Ecto neural progenitor cell (in vitro differentiated cells): ENCODE results near the gene VCAN.

Experiments used
- DNase-seq: peaks from one replicate; pipeline ENCODE4 v3.0.0-alpha.2; 2018; ENCODE audit warnings: low spot score

The VCAN gene

DNA sequence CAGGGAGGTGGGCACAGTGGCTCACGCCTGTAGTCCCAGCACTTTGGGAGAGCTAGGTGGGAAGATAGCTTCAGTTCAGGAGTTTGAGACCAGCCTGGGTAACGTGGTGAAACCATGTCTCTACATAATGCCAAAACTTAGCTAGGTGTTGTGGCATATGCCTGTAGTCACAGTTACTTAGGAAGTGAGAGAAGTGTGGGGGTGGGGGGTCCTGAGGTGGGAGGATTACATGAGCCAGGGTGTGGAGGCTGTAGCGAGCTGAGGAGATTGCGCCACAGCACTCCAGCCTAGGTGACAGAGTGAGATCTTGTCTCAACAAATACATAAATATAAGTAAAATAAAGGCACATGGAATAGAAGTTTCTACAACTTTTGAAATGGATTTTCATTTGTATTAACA, 23.1 kb downstream of the VCAN start:
- DNase-seq: no peak

DNA sequence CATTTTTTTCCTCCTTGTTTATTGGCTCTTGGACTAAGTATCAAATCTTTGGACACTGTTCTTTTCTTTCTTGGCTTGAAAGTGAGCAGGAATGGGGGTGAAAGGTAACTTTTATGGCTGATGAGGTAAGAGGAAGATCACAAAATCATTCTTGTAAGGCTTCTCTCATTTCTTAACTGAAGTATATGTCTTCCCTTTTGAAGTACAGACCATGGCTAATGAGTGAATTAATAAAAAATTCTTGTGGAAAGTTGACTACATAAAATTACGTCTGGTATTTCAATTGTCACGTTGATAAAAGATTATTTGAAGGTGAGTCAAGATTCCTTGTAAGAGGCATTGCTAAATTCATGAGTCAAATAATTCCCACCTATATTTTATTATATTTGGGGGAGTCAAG, 25.1 kb downstream of the VCAN start:
- DNase-seq: no peak

DNA sequence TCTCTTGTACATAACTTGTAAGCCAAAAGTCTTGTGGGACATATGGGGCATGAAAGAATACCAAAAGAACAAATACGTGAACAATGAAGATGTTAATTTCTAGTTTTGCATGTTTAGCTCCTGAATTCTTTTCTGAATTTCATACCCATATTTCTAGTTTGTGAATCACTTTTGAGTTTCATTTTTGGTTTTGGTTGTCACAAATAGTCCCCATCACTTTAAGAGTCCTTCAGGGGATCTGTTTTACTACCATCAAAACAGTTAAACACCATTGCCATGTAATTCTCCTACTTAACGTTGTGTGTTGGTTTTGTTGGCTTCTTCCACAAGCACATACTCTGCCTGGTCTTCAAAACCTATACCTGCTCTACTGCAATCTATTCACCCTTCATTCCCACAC, 27.0 kb downstream of the VCAN start:
- DNase-seq: no peak

DNA sequence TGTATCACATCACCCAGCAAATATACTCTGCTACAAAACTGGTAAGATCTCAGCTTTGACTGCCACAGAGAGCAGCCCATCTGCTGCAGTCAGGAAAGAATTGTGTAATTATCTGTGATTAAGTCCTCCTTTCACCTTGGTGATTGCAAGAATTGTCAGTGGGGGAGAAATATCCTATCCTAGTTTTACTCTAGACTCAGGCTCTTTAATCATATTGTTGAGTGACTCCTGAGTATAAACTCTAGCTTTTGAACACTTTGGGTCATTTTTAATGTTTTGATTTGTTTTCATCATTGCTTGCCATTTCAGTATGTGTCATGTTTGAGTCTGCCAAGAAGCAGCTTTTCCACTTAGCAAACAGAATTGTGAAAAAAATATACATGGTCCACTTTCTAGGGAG, 32.1 kb downstream of the VCAN start:
- no peak for DNase-seq

DNA sequence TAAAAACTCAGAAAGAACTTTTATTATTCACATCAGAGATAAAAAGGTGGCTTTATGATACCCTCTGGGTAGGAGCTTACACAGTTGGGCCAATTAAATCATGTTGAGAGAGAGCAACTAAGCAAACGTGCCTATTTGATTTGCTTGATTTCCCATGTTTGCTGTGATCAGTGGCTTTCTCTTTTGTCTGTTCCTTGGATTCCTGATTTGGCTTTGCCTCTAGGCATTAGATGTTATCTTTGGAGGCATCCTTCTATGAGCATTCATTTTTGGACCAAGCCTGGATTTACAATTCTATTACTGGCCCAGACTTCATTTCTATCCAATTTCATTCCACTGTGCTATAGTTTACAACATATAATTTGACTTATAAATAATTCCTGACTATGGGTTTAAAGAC, 35.9 kb downstream of the VCAN start:
- DNase-seq: no peak

GRCh38 chr5:83509540-83509939, 38.0 kb downstream of the VCAN start:
- no peak for DNase-seq

DNA sequence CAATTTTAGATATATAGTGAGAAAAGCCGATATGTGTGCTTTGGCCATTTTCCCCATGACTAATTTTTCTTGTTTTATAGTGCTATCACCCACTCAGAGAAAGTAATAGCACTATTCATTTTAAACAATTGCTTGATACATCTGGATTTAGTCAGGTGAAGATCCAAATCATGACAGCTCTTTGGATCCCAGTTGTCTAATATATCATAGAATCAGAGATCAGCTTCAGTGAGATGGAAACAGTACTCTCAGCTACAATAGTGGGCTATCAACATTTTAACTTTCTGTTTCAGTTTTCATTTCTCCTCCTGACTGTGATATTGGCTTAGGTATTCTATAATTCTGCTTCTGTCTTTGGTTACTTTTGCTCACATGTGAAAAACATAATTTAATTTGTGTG, 38.7 kb downstream of the VCAN start:
- no peak for DNase-seq

GRCh38 chr5:83512061-83512745, 40.7 kb downstream of the VCAN start:
- DNase-seq: no peak

DNA sequence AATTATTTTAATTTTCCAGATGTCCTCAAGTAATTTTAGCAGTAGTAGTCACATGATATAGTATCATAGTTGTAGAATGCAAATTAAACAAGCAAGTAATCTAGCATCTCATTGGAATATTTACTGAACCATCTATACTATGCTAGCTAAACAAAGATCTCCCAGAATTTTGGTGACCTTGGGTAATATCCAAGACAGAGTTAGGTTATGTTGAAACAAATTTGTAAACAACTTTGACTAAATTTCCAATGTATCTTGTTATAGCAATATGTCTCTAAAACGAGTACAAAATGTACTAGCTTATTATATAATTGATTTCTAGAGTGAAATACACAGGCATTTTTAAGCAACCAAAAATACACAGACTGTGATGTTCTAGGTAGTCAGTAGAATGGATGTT, 41.5 kb downstream of the VCAN start:
- DNase-seq: no peak

DNA sequence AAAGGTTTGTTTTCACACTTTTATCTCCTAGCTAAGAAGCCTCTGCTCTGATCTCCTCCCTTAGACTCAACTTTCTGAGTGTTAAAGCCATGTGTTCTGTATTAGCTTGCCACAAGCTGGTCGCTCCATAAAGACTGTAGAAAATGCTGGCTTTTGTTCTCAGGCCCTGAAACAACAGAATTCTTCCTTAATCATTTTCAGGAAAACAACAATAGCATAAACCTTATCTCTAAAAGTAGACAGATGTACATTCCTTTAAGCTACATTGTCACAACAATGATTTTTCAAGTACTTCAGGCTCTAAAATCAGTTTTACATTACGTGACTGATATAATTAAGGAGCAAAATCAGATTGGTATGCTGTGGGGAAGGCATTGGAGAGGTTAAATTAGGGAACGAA, 41.9 kb downstream of the VCAN start:
- no peak for DNase-seq

DNA sequence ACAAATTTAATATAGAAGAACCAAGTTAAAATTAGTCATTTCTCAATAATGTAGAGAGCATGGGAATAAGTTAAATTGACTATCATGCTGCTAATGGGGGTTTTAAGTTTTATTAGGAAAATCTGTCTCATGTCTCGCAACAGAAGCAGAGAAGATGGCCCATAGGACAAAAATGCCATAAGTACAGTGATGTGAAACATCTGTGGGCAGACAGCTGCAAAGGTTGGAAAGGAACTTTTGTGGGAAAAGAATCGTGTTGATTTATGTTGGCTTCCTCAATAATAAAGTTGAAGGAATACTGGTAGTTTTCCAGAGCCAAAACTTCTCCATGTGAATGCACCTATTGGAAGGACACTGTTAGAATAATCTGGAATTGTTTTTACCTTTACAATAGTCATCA, 44.8 kb downstream of the VCAN start:
- DNase-seq: no peak

DNA sequence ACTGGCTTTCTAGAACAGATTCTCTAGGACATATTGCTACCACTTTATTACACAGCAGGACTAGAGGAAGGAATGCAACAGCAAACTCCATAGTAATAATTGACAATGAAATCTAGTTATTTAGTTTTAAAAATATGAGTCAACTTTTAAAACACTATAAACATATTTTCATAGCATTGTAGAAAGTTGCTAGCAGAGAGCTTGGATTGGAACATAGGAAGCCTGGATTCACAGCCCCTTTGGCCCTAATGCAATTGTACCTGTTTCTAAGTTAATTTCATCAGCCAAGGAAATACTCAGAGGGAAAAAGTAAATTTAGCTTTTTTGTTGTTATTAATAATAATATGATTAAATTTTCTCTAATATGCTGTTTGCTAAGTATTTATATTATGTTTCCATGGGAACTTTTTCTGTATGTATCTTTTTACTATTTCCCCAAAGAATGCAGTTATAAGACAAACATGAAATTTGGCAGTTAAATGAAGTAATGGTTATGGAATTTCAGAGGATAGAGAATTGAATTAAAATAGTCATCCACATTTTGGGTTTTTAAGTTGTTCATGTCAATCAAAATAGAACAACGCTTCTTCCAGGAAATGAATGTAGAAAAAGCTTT, 45.6 kb downstream of the VCAN start:
- DNase-seq: no peak

DNA sequence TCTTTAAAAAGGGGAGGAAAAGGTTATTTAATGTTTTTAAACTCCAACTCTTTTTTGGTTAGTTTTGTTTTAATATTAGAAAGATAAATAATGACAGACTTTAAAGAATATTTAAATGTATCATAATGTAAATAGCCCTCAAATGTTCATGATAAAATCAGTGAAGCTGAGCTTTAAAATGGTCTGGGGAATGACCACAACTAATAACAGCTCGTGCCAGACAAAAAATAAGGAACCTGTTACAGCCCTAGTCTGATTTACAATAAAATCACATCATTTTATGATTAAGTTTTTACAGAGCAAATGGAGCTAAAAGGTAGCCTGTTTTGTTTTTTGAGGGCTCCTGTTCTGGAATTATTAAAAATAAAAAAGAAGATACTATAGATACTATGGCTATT, 46.1 kb downstream of the VCAN start:
- no peak for DNase-seq

- DNase-seq: no peak
Observed at GRCh38 chr5:83518319-83519061, 46.9 kb downstream of the VCAN start.

DNA sequence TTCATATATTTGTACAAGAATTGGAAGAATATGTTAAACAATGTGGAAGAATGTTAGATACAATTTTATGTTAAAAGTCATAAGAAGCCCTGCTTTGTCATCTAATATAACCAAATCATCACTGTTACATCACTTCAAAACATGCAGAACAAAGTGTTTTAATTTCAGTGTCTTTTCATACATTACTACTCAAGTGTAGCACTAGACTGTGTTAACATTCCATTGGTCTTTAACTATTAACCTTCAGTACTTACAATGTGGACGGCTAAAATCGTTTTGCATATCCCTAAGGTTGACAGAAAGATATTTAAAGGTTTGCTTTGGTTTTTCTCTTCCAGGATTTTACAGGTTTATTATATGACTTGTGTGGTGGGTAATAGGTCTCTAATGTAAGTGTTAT, 50.9 kb downstream of the VCAN start:
- no peak for DNase-seq

DNA sequence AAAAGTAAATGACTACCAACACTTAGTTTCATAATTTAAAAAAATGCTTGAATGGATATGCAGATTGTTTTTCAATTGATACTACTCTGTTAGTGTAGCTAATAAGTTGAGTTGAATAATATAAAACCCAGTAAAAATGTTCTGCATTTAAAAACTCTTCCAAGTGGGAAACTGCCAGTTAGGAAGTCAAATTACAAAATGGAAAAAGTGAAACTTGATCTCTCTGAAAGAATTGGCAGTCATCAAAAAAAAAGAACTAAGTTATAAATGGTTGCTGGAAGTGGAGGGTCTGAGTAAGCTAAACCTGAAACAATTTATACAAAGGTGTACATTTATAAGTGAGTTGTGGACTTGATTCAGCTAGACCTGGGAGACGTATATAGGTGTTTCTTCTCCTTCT, 52.4 kb downstream of the VCAN start:
- DNase-seq: no peak

DNA sequence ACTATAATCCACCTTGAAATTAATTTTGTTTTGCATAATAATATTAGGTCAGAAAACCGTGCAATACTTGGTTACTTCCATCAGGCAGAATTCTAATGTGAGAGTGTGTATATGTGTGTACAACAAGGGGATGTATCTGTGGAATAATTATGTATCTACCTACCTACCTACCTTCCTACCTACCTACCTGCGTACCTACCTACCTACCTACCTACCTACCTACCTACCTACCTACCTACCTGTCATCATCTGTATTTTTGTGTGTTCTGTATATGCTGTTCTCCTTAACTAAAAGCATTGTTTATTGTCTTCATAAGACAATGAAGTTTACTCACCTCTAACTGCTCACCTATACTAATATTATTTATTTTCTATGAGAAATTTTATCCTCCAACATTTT, 52.8 kb downstream of the VCAN start:
- no peak for DNase-seq

DNA sequence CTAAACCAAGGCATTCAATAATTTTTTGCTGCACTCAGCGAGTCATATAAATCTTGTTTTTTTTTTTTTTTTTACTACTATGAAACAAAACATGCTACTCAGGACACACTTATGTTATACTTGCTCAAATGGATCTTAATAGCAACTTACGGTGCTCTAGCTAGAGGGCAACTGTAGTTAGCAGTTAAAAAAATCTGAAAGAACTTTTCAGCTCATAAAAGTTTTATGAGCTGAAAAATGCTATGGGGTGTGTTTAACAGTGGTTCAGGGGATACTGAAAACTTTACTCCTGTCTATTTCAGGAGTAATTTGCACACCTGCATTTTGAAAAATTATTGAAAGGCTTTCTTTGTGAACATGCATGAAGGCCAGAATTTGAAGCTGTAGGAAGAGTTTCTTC, 53.4 kb downstream of the VCAN start:
- DNase-seq: no peak

- DNase-seq: no peak
Observed at GRCh38 chr5:83526289-83526688, 54.7 kb downstream of the VCAN start.

DNA sequence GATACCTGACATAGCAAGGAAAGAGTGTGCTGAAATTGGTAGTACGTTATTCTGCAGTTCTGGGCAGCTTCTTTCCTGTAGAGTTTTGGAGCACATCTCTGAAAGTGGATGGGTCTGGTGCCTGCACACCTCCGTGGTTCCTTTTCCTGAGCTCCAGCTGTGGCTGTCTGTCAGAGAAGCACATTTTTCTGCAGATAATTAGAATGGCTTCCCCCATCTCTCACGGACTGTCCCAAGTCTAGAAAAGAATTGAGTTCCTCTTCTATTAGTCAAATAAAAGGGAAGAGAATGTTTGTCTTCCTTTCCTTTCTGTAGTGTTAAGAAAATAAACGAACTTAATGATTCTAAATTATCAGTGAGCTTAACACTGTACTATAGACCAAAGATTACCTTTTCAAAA, 55.7 kb downstream of the VCAN start:
- no peak for DNase-seq

DNA sequence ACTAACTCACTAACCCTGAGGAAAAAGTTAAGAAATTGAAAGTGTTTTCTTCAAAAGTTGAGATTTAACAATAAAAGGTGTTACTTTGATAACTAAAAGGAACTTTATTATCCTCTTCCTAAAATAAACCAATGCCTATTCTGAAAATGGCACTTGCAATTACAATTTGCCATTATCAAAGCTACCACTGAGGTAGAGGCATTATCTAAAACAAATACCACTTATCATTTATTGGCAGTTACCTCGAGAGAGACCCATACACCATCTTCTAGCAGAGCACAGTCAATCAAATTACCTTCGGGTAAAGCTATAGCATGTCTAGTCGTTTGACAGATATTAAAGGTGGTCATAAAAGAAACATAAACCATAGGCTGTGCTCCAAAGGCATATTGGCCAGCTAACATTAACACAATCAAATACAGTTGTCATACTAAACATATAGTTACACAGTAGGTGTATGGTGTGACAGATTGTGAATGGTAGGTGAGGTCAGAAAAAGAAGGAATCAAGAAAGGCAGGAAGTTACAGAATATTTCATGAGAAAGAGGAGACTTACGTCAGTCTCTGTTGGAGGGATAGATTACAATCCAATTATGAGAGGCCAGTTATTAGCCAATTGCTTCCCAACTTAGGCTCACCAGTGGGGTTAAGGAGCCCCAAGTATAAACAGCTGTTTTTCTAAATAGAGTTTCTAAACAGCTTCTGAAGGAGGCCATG, 56.3 kb downstream of the VCAN start:
- no peak for DNase-seq

DNA sequence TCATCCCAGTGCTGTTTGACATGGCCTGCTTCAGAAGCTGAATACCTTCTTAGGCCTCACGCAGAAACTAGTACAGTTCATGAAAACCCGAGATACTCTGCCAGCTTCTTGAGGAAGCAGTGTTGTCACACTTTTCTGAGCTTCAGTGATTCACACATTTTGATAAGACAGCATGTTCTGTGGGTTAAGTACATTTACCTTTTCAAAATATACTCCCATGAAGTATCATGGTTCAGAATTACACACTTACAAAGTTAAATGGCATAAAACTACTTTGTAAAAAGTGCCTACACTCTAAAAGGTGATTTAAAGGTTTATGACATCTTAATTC, 56.9 kb downstream of the VCAN start:
- DNase-seq: no peak

- DNase-seq: no peak
Observed at GRCh38 chr5:83530193-83530592, 58.6 kb downstream of the VCAN start.
